Measurements from ENCODE around the gene TEAD1. TPM values are rescaled to one million over a fixed set of nuclear protein-coding genes. Genes with fewer than 3 reads are reported as not detected.

Gene TEAD1
- total RNA-seq, 4 donors from 2014 or later = 184 to 272 (median 208) TPM

- H3K4me3 ChIP-seq = peak overlapping the region; percentile 11 to 89
- 9 to 39% methylated on average over 3 of the region's 3 CpGs for WGBS, 2 donors (ENCODE audit: low coverage in 1 of 2)
- peaks cover 7 to 63% (median 19%) of the 10 kb centered on the region in 3 donors for H3K4me1 ChIP-seq
- H3K9me3 ChIP-seq = no peaks in the 10 kb centered on the region
- no peaks in the 10 kb centered on the region for H3K36me3 ChIP-seq
- no peak for ATAC-seq
- H3K27ac ChIP-seq = peak overlapping the region in 3 of 4 donors; percentile 97 to 100 (median 99)
- no peak for TF ChIP-seq POLR2A (IDR thresholded peaks at IDR 0.05)
- TF ChIP-seq EP300 (IDR thresholded peaks at IDR 0.05) = no peak
- TF ChIP-seq, protein P1, sequence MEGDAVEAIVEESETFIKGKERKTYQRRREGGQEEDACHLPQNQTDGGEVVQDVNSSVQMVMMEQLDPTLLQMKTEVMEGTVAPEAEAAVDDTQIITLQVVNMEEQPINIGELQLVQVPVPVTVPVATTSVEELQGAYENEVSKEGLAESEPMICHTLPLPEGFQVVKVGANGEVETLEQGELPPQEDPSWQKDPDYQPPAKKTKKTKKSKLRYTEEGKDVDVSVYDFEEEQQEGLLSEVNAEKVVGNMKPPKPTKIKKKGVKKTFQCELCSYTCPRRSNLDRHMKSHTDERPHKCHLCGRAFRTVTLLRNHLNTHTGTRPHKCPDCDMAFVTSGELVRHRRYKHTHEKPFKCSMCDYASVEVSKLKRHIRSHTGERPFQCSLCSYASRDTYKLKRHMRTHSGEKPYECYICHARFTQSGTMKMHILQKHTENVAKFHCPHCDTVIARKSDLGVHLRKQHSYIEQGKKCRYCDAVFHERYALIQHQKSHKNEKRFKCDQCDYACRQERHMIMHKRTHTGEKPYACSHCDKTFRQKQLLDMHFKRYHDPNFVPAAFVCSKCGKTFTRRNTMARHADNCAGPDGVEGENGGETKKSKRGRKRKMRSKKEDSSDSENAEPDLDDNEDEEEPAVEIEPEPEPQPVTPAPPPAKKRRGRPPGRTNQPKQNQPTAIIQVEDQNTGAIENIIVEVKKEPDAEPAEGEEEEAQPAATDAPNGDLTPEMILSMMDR (IDR thresholded peaks at IDR 0.05) = no peak
- no peak for TF ChIP-seq POLR2AphosphoS5 (IDR thresholded peaks at IDR 0.05)
- H3K27me3 ChIP-seq = no peaks in the 10 kb centered on the region
These were observed 2.9 kb downstream of the TEAD1 start for GRCh38 chr11:12677131-12677530.

DNA sequence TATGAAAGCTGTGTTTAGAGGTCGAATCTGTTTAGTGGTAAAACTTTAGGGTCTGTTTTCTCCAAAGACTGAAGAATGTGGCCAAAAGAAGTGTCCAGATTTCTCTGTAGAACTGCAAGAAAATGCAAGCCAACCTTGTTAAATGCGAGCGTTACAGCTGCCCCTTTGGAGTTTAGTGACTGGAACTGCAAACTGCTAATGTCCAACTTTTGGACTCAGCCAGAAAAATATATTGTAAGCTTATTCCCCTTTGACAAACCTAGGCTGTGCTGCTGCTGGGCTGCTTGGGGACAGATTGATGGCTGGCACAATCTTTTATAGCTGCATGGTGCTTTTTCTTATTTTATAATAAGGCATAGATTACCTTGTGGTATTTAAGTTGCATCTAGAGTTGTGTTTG, 3.9 kb downstream of the TEAD1 start:
- H3K27ac ChIP-seq = peak overlapping the region in 2 of 4 donors; percentile 99 to 100

DNA sequence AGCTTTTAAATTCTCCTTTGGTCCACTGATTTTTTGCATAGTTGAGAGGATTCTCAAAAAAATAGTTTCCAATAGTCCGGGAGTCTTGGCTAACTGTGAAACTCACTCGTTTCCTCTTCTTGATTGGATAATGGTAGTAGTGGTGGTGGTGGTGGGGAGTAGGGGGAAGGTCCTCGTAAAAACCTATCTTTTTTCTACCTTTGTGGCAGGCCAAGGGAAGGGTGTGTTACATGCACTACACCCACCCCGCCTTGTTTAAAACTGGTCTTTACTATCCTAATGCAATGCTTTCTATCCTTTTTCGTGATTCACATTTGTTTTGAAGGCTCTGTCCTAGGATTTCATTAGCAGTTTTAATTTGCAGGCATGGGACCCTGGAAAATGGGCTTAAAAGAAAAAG, 4.8 kb downstream of the TEAD1 start:
- Histone ChIP-seq H3K4me3 (no peak overlapping the region), H3K36me3 (no peaks in the 10 kb centered on the region), H3K4me1 (peaks cover 7 to 69% (median 16%) of the 10 kb centered on the region in 3 donors), H3K27me3 (no peaks in the 10 kb centered on the region), H3K27ac (peak overlapping the region in 2 of 4 donors; percentile 67 to 100), H3K9me3 (no peaks in the 10 kb centered on the region)
- ATAC-seq = no peak
- TF ChIP-seq EP300 (IDR thresholded peaks at IDR 0.05) = no peak
- no peak for TF ChIP-seq POLR2A (IDR thresholded peaks at IDR 0.05)
- TF ChIP-seq, protein P1 (IDR thresholded peaks at IDR 0.05) = no peak
- 88% methylated on average over 5 of the region's 5 CpGs; no CpG with 5 or more reads in 1 of the 2 donors for WGBS, 2 donors (ENCODE audit: low coverage in 1 of 2)

More for the DNA sequence above, 3.9 kb downstream of the TEAD1 start:
- Histone ChIP-seq H3K36me3 (no peaks in the 10 kb centered on the region), H3K4me1 (peaks cover 7 to 64% (median 19%) of the 10 kb centered on the region in 3 donors), H3K4me3 (peak overlapping the region in 1 of 2 donors; percentile 89), H3K27me3 (no peaks in the 10 kb centered on the region), H3K9me3 (no peaks in the 10 kb centered on the region)
- 58 to 69% methylated on average over 3 of the region's 3 CpGs for WGBS, 2 donors (ENCODE audit: low coverage in 1 of 2)
- TF ChIP-seq, protein P1 (IDR thresholded peaks at IDR 0.05) = no peak
- TF ChIP-seq POLR2A (IDR thresholded peaks at IDR 0.05) = no peak
- no peak for TF ChIP-seq EP300 (IDR thresholded peaks at IDR 0.05)
- TF ChIP-seq POLR2AphosphoS5 (IDR thresholded peaks at IDR 0.05) = no peak
- no peak for ATAC-seq

DNA sequence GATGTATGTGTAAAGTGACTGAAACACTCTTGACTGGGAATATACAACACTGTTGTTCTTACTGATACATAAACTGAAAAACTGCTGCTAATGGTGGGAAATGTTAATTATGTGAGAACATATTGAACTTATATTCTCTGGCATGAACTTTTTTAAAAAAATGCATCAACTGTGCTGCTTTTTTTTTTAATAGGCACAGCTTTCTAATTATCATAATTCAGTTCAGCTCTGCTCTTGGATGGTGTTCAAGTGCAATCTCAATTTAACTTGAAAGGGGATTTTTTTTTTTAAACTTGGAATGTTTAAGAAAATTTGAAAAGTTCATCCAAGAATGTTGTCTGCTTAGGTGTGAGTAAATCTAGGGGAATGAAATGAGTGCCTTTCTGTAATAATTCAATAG, 5.2 kb downstream of the TEAD1 start:
- Histone ChIP-seq H3K9me3 (no peaks in the 10 kb centered on the region), H3K4me3 (no peak overlapping the region), H3K4me1 (peaks cover 10 to 74% (median 19%) of the 10 kb centered on the region in 3 donors), H3K36me3 (no peaks in the 10 kb centered on the region), H3K27ac (peak overlapping the region in 3 of 4 donors; percentile 39 to 100 (median 67)), H3K27me3 (no peaks in the 10 kb centered on the region)
- TF ChIP-seq EP300 (IDR thresholded peaks at IDR 0.05) = no peak
- TF ChIP-seq POLR2AphosphoS5 (IDR thresholded peaks at IDR 0.05) = no peak
- TF ChIP-seq, protein P1 (IDR thresholded peaks at IDR 0.05) = no peak
- no peak for TF ChIP-seq POLR2A (IDR thresholded peaks at IDR 0.05)
- ATAC-seq = no peak

- H3K4me1 ChIP-seq = peaks cover 10 to 82% (median 22%) of the 10 kb centered on the region in 3 donors
These were observed 6.2 kb downstream of the TEAD1 start for GRCh38 chr11:12680246-12680939.

More at GRCh38 chr11:12680246-12680939, 6.2 kb downstream of the TEAD1 start:
- Histone ChIP-seq H3K27ac (peak overlapping the region; percentile 39 to 100 (median 60)), H3K9me3 (no peaks in the 10 kb centered on the region), H3K27me3 (no peaks in the 10 kb centered on the region), H3K36me3 (no peaks in the 10 kb centered on the region), H3K4me3 (no peak overlapping the region)
- TF ChIP-seq, protein P1 (IDR thresholded peaks at IDR 0.05) = no peak
- TF ChIP-seq POLR2AphosphoS5 (IDR thresholded peaks at IDR 0.05) = peak; percentile 80
- TF ChIP-seq EP300 (IDR thresholded peaks at IDR 0.05) = no peak
- TF ChIP-seq POLR2A (IDR thresholded peaks at IDR 0.05) = peak; percentile 13 to 21
- peak; percentile 79 for ATAC-seq
- 32 to 42% methylated on average over 5 to 20 of the region's 21 CpGs for WGBS, 2 donors (ENCODE audit: low coverage in 1 of 2)

All from gastroesophageal sphincter (tissue), 4 donors.